Bone marrow (tissue), 2 donors: ENCODE data around the gene RPL38.
"Not testable (repeated sequence)": the region's sequence is repeated elsewhere in the genome, so short reads cannot be mapped to it uniquely, and the experiment has no call there.

Experiments
- DNase-seq, 2 donors: peaks; one replicate each; lab custom pipeline; 2025; lab: John Stamatoyannopoulos, UW

RPL38 gene

GRCh38 chr17:74183411-74183810 lies 20.1 kb upstream of the RPL38 start:
- DNase-seq: no peak

GRCh38 chr17:74185571-74186185 lies 17.8 kb upstream of the RPL38 start:
- no peak for DNase-seq

- DNase-seq: no peak
Measured at GRCh38 chr17:74186498-74186897, 17.0 kb upstream of the RPL38 start.

- no peak for DNase-seq
Measured at GRCh38 chr17:74187761-74188160, 15.7 kb upstream of the RPL38 start.

- DNase-seq: not testable (repeated sequence)
Measured at GRCh38 chr17:74188687-74189086, 14.8 kb upstream of the RPL38 start.

- DNase-seq: peak in 1 of 2 donors; percentile 6
Measured at GRCh38 chr17:74190154-74190553, 13.3 kb upstream of the RPL38 start.

- DNase-seq: no peak
Measured at GRCh38 chr17:74190807-74191406, 12.6 kb upstream of the RPL38 start.

GRCh38 chr17:74192950-74193781 lies 10.3 kb upstream of the RPL38 start:
- DNase-seq: peak; percentile 9 to 43

GRCh38 chr17:74194682-74195081 lies 8.8 kb upstream of the RPL38 start:
- no peak for DNase-seq

- DNase-seq: no peak
Measured at GRCh38 chr17:74196541-74197317, 6.7 kb upstream of the RPL38 start.

- DNase-seq: no peak
Measured at GRCh38 chr17:74197801-74198200, 5.7 kb upstream of the RPL38 start.

GRCh38 chr17:74198694-74199093 lies 4.8 kb upstream of the RPL38 start:
- no peak for DNase-seq

GRCh38 chr17:74199306-74200092 lies 4.0 kb upstream of the RPL38 start:
- peak; percentile 6 to 29 for DNase-seq

- DNase-seq: no peak
Measured at GRCh38 chr17:74200112-74200511, 3.4 kb upstream of the RPL38 start.

GRCh38 chr17:74201250-74201649 lies 2.2 kb upstream of the RPL38 start:
- no peak for DNase-seq

GRCh38 chr17:74201948-74202347 lies 1.5 kb upstream of the RPL38 start:
- no peak for DNase-seq

- DNase-seq: no peak
Measured at GRCh38 chr17:74202938-74203337, 540 bp upstream of the RPL38 start.

- DNase-seq: no peak
Measured at GRCh38 chr17:74204474-74204873, 996 bp downstream of the RPL38 start.

- no peak for DNase-seq
Measured at GRCh38 chr17:74205274-74205673, 1.8 kb downstream of the RPL38 start.

- no peak for DNase-seq
Measured at GRCh38 chr17:74206332-74206818, 2.9 kb downstream of the RPL38 start.
